Measurements from ENCODE around the gene VAV2.

The VAV2 gene

DNA sequence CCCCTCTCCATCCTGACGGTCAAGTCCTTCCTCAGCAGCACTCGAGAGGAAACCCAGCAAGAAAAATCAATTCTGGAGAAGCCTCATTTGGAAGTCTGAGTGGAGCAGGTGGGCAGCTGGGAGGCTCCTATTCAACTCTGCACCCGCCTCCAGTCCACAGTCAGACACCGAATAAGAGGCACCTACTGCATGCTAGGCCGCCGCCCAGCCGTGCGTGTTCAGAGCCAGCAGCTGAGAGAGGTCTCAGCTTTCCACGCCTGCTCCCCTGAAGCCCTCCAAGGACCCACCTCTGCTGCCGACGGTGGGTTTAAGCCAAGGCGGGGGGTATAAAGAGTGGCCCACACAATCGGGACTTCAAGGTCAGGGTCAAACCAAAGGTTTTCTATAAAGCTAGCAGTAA lies 41.9 kb downstream of the VAV2 start:
- ChIA-PET POLR2A (ENCODE audit: low non-redundant PET) (no interaction called here), CTCF (interaction anchor here (1.7 kb wide), 1 partner anchor 44 kb away, joined by 11 read pairs; no protein-coding TSS in a partner anchor)
- H3K27ac ChIP-seq: peak overlapping the region; percentile 95
- TF ChIP-seq, protein P1, sequence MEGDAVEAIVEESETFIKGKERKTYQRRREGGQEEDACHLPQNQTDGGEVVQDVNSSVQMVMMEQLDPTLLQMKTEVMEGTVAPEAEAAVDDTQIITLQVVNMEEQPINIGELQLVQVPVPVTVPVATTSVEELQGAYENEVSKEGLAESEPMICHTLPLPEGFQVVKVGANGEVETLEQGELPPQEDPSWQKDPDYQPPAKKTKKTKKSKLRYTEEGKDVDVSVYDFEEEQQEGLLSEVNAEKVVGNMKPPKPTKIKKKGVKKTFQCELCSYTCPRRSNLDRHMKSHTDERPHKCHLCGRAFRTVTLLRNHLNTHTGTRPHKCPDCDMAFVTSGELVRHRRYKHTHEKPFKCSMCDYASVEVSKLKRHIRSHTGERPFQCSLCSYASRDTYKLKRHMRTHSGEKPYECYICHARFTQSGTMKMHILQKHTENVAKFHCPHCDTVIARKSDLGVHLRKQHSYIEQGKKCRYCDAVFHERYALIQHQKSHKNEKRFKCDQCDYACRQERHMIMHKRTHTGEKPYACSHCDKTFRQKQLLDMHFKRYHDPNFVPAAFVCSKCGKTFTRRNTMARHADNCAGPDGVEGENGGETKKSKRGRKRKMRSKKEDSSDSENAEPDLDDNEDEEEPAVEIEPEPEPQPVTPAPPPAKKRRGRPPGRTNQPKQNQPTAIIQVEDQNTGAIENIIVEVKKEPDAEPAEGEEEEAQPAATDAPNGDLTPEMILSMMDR (conservative IDR thresholded peaks at IDR 0.05; ENCODE audit: low read depth): no peak
- no peak for DNase-seq (ENCODE audit: low spot score)

DNA sequence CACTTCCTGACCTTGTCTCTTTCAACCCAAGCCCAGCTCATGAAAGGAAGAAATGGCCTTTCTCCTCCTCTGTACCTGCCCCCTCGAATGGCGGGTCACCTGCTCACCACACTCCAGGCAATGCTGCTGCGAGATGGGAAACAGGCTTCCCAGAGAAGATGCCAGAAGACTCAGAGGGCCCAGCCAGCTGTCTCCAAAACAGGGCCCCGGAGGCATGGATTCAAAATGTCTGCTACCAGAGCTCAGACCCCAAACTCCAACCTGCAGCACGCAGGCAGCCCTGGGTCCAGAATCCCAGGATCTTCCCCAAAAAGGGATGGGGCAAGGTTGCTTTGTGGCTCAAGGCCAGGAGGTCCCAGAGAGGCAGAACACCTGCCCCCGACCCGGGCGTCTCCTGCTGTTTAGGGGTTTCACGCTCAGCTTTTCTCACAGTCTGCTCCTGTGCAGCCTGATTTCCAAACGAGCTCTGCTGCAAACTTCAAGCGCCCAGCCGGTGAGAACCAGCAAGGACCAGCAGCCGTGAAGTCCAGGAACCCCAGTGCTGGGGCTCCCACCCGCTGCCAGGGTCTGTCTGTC lies 42.5 kb downstream of the VAV2 start:
- TF ChIP-seq, protein P1 (conservative IDR thresholded peaks at IDR 0.05; ENCODE audit: low read depth): no peak
- ChIA-PET POLR2A (ENCODE audit: low non-redundant PET) (interaction anchor here (0.6 kb wide), 1 partner anchor 45 kb away, joined by 3 read pairs; no protein-coding TSS in a partner anchor), CTCF (interaction anchor here (1.0 to 1.3 kb wide), 2 partner anchors 44 to 224 kb away, joined by 3 read pairs; no protein-coding TSS in a partner anchor)
- no peak for DNase-seq (ENCODE audit: low spot score)
- peak overlapping the region; percentile 95 for H3K27ac ChIP-seq

DNA sequence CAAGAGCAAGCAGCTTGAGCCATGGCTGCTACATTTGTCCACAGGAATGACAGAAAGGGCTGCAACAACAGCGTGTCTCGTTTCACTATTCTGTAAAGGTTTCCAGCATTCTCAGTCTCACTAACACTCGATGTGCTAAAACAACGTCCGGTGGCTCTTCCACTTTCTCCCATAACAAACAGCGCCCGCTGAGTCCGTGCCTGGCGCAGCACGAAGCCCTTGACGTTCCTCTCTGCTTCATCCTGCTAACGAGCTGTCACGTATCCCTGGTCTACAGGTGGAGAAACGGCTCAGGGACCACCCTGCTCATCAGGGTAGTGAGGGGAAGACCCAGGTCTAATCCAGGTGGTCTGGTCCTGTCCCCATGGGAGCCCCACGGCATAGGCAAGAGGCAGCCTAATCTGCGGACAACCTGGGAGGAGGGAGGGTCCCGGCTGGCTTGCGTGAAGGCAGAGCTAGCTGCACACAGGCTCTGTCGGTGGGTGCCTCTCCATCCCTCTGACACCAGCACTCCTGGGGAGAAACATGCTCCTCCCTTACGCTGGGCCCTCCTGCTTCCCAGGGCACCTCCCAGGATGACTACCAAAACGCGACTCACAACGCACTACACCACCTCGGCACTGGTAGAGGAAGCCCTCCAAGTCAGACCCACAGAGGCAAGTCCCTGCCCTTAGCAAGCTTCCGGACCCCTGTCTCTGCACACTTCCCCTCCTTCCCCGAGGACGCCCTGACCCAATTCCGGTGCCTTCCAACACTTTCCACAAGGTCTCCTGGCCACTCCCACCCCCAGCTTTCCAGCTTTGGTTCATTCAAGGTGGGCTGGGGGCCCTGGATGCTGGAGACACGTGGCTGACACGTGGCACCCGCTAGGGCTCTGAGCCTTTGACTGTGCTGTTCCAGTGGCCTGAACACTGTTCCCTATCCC lies 43.3 kb downstream of the VAV2 start:
- no peak for DNase-seq (ENCODE audit: low spot score)
- ChIA-PET CTCF (interaction anchor here (1.0 to 1.3 kb wide), 2 partner anchors 45 to 223 kb away, joined by 3 read pairs; no protein-coding TSS in a partner anchor), POLR2A (ENCODE audit: low non-redundant PET) (interaction anchor here (0.6 kb wide), 1 partner anchor 44 kb away, joined by 3 read pairs; no protein-coding TSS in a partner anchor)
- peak overlapping the region; percentile 95 for H3K27ac ChIP-seq
- TF ChIP-seq, protein P1 (conservative IDR thresholded peaks at IDR 0.05; ENCODE audit: low read depth): no peak

DNA sequence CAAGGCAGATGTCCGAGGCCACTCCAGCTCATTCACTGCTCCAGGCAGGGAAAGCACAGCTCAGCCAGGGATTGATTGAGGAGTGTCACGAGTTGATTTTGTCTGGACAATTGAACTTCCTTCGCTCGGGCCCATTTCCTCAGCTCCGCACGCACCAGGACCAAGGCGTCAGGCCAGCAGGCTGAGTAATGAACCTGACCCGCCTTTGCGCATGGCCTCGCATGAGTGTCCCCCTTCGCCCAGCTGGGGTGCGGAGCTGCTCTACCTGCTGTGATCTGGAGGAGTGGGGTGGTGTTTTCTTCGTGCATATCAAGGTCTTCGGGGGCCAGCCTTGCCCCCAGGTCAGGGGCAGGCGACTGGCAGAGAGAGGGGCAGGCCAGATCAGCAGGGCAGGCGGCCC lies 44.0 kb downstream of the VAV2 start:
- H3K27ac ChIP-seq: peak overlapping the region; percentile 95

DNA sequence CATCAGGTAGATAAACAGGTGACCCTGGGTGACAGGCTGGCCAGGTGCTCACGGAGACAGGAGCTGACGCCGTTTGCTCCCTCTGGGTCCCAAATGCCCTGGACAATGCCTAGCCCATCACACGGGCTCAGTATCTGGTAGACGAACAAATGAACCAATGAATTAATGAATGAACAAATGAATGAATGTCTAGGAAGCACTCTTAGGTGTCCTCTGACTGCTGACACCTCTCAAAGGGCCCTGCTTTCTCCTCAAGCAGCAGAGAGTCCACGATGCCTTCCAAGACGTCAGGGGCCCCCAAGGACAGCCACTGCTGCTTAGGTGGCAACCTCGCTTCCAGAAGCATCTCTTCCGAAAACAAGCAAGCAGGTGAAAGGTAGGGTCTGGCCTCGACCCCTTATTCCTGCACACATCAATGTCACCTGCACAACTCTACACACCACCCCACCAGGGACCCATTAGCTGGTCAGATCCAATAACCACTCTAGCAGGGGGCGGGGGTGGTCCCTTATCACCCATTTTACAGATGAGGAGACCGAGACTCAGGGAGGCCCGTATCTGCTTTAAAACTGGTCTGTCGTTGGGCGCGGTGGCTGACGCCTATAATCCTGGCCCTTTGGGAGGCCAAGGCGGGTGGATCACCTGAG lies 45.2 kb downstream of the VAV2 start:
- CTCF ChIA-PET: no interaction called here
- TF ChIP-seq, protein P1 (conservative IDR thresholded peaks at IDR 0.05; ENCODE audit: low read depth): no peak
- H3K27ac ChIP-seq: peak overlapping the region; percentile 95
- POLR2A ChIA-PET (ENCODE audit: low non-redundant PET): no interaction called here
- no peak for DNase-seq (ENCODE audit: low spot score)

More for the DNA sequence above, 44.0 kb downstream of the VAV2 start:
- TF ChIP-seq, protein P1 (conservative IDR thresholded peaks at IDR 0.05; ENCODE audit: low read depth): no peak
- DNase-seq (ENCODE audit: low spot score): no peak
- CTCF ChIA-PET: interaction anchor here (1.3 kb wide), 1 partner anchor 45 kb away, joined by 3 read pairs; no protein-coding TSS in a partner anchor
- POLR2A ChIA-PET (ENCODE audit: low non-redundant PET): interaction anchor here (0.5 kb wide), 1 partner anchor 41 kb away, joined by 4 read pairs; no protein-coding TSS in a partner anchor

All from RWPE1 (cell line).